Measurements from ENCODE around the gene NDUFA11. TPM values are rescaled to one million over a fixed set of nuclear protein-coding genes. Genes with fewer than 3 reads are reported as not detected.

The NDUFA11 gene
- total and polyA plus RNA-seq, 2 of the 13 experiments (the other 11 are each of a cell fraction or from before 2014, with no cell fraction given): 286 to 378 TPM

- TF ChIP-seq, protein P1, sequence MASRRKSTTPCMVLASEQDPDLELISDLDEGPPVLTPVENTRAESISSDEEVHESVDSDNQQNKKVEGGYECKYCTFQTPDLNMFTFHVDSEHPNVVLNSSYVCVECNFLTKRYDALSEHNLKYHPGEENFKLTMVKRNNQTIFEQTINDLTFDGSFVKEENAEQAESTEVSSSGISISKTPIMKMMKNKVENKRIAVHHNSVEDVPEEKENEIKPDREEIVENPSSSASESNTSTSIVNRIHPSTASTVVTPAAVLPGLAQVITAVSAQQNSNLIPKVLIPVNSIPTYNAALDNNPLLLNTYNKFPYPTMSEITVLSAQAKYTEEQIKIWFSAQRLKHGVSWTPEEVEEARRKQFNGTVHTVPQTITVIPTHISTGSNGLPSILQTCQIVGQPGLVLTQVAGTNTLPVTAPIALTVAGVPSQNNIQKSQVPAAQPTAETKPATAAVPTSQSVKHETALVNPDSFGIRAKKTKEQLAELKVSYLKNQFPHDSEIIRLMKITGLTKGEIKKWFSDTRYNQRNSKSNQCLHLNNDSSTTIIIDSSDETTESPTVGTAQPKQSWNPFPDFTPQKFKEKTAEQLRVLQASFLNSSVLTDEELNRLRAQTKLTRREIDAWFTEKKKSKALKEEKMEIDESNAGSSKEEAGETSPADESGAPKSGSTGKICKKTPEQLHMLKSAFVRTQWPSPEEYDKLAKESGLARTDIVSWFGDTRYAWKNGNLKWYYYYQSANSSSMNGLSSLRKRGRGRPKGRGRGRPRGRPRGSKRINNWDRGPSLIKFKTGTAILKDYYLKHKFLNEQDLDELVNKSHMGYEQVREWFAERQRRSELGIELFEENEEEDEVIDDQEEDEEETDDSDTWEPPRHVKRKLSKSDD (CRISPR knock-in tag; IDR thresholded peaks at IDR 0.05; ENCODE audit: low read depth): no peak
- TF ChIP-seq ZNF746 (CRISPR knock-in tag; IDR thresholded peaks at IDR 0.05): peak; percentile 44; the same call in 1 of the 2 replicates
- TF ChIP-seq MAFK (conservative IDR thresholded peaks at IDR 0.05 in 1 of 2, IDR thresholded peaks at IDR 0.05 in 1 of 2; ENCODE audit: low read length in 2 of 2): 0 out of 4 replicates have a peak, but pooled peaks of 1 of the 2 experiments have one; percentile 0
- peak; percentile 44; the same call in 1 of the 2 replicates for TF ChIP-seq TFE3 (CRISPR knock-in tag; IDR thresholded peaks at IDR 0.05)
- TF ChIP-seq, protein P2, sequence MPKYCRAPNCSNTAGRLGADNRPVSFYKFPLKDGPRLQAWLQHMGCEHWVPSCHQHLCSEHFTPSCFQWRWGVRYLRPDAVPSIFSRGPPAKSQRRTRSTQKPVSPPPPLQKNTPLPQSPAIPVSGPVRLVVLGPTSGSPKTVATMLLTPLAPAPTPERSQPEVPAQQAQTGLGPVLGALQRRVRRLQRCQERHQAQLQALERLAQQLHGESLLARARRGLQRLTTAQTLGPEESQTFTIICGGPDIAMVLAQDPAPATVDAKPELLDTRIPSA (CRISPR knock-in tag; IDR thresholded peaks at IDR 0.05; ENCODE audit: borderline replicate concordance): no peak
- TF ChIP-seq ZNF317 (CRISPR knock-in tag; IDR thresholded peaks at IDR 0.05): 0 out of 2 replicates have a peak, but pooled peaks have one; percentile 53
- peak; percentile 66; the same call in 1 of the 2 replicates for TF ChIP-seq ZNF710 (CRISPR knock-in tag; IDR thresholded peaks at IDR 0.05; ENCODE audit: borderline replicate concordance)
- TF ChIP-seq NFKBIZ (CRISPR knock-in tag; IDR thresholded peaks at IDR 0.05): no peak
- TF ChIP-seq CBX1 (IDR thresholded peaks at IDR 0.05; ENCODE audit: low read depth): no peak
- TF ChIP-seq, protein P3, sequence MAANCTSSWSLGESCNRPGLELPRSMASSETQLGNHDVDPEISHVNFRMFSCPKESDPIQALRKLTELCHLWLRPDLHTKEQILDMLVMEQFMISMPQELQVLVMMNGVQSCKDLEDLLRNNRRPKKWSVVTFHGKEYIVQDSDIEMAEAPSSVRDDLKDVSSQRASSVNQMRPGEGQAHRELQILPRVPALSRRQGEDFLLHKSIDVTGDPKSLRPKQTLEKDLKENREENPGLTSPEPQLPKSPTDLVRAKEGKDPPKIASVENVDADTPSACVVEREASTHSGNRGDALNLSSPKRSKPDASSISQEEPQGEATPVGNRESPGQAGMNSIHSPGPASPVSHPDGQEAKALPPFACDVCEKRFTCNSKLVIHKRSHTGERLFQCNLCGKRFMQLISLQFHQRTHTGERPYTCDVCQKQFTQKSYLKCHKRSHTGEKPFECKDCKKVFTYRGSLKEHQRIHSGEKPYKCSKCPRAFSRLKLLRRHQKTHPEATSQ (CRISPR knock-in tag; IDR thresholded peaks at IDR 0.05; ENCODE audit: borderline replicate concordance): no peak
- TF ChIP-seq MEF2D (CRISPR knock-in tag; IDR thresholded peaks at IDR 0.05): no peak
- TF ChIP-seq ASH2L (IDR thresholded peaks at IDR 0.05; ENCODE audit: insufficient read length, low read depth, low read length): peak; percentile 37
- no peak for TF ChIP-seq JUNB (CRISPR knock-in tag; IDR thresholded peaks at IDR 0.05; ENCODE audit: borderline replicate concordance)
- no peak for TF ChIP-seq ZNF17 (CRISPR knock-in tag; IDR thresholded peaks at IDR 0.05)
- 0 out of 2 replicates have a peak, but pooled peaks have one; percentile 37 for TF ChIP-seq ZMYM4 (CRISPR knock-in tag; IDR thresholded peaks at IDR 0.05)
- no peak for TF ChIP-seq ZNF496 (CRISPR knock-in tag; IDR thresholded peaks at IDR 0.05; ENCODE audit: insufficient replicate concordance)
- no peak for TF ChIP-seq ZNF660 (CRISPR knock-in tag; IDR thresholded peaks at IDR 0.05; ENCODE audit: borderline replicate concordance, low read depth)
- 0 out of 2 replicates have a peak, but pooled peaks have one; percentile 40 for TF ChIP-seq ZSCAN9 (CRISPR knock-in tag; IDR thresholded peaks at IDR 0.05; ENCODE audit: borderline replicate concordance)
These were observed 5.3 kb upstream of the NDUFA11 start (continued) for GRCh38 chr19:5908773-5909442.
